ENCODE results near the gene ZDHHC8.

Gene ZDHHC8

GRCh38 chr22:20128902-20129746 is 2.5 kb upstream of the ZDHHC8 start:
- Histone ChIP-seq H3K36me3 (ENCODE audit: control insufficient read depth, low read depth, low read length) (peaks cover 40% of the 10 kb centered on the region), H3K4me1 (ENCODE audit: control insufficient read depth, low read depth, low read length) (no peaks in the 10 kb centered on the region), H3K27ac (ENCODE audit: low read length) (no peak overlapping the region)

GRCh38 chr22:20129747-20130014 is 1.9 kb upstream of the ZDHHC8 start:
- Histone ChIP-seq H3K4me3 (ENCODE audit: low read length) (no peak overlapping the region), H3K9me3 (ENCODE audit: control insufficient read depth, low read depth, low read length) (no peaks in the 10 kb centered on the region), H3K27ac (ENCODE audit: low read length) (no peak overlapping the region), H3K9ac (ENCODE audit: low read length) (no peak overlapping the region), H3K27me3 (ENCODE audit: control insufficient read depth, insufficient read depth, low read length) (no peaks in the 10 kb centered on the region), H3K4me1 (ENCODE audit: control insufficient read depth, low read depth, low read length) (no peaks in the 10 kb centered on the region), H3K36me3 (ENCODE audit: control insufficient read depth, low read depth, low read length) (peaks cover 34% of the 10 kb centered on the region)

More at GRCh38 chr22:20128902-20129746, 2.5 kb upstream of the ZDHHC8 start:
- H3K27me3 ChIP-seq (ENCODE audit: control insufficient read depth, insufficient read depth, low read length) = no peaks in the 10 kb centered on the region
- H3K9me3 ChIP-seq (ENCODE audit: control insufficient read depth, low read depth, low read length) = no peaks in the 10 kb centered on the region
- H3K4me3 ChIP-seq (ENCODE audit: low read length) = no peak overlapping the region
- no peak overlapping the region for H3K9ac ChIP-seq (ENCODE audit: low read length)

- H3K27me3 ChIP-seq (ENCODE audit: control insufficient read depth, insufficient read depth, low read length) = no peaks in the 10 kb centered on the region
- H3K4me3 ChIP-seq (ENCODE audit: low read length) = peak overlapping the region; percentile 55
- peaks cover 28% of the 10 kb centered on the region for H3K36me3 ChIP-seq (ENCODE audit: control insufficient read depth, low read depth, low read length)
- no peaks in the 10 kb centered on the region for H3K4me1 ChIP-seq (ENCODE audit: control insufficient read depth, low read depth, low read length)
- H3K9ac ChIP-seq (ENCODE audit: low read length) = no peak overlapping the region
- H3K27ac ChIP-seq (ENCODE audit: low read length) = no peak overlapping the region
- H3K9me3 ChIP-seq (ENCODE audit: control insufficient read depth, low read depth, low read length) = no peaks in the 10 kb centered on the region
Observed at GRCh38 chr22:20130319-20130718, 1.3 kb upstream of the ZDHHC8 start.

GRCh38 chr22:20130731-20131596 is 640 bp upstream of the ZDHHC8 start:
- Histone ChIP-seq H3K9me3 (ENCODE audit: control insufficient read depth, low read depth, low read length) (no peaks in the 10 kb centered on the region), H3K27ac (ENCODE audit: low read length) (no peak overlapping the region), H3K4me1 (ENCODE audit: control insufficient read depth, low read depth, low read length) (no peaks in the 10 kb centered on the region), H3K27me3 (ENCODE audit: control insufficient read depth, insufficient read depth, low read length) (no peaks in the 10 kb centered on the region), H3K4me3 (ENCODE audit: low read length) (peak overlapping the region; percentile 55), H3K36me3 (ENCODE audit: control insufficient read depth, low read depth, low read length) (peaks cover 22% of the 10 kb centered on the region), H3K9ac (ENCODE audit: low read length) (no peak overlapping the region)

- H3K9ac ChIP-seq (ENCODE audit: low read length) = no peak overlapping the region
- peaks cover 10% of the 10 kb centered on the region for H3K36me3 ChIP-seq (ENCODE audit: control insufficient read depth, low read depth, low read length)
- H3K27ac ChIP-seq (ENCODE audit: low read length) = no peak overlapping the region
- peak overlapping the region; percentile 65 for H3K4me3 ChIP-seq (ENCODE audit: low read length)
- no peaks in the 10 kb centered on the region for H3K27me3 ChIP-seq (ENCODE audit: control insufficient read depth, insufficient read depth, low read length)
- H3K9me3 ChIP-seq (ENCODE audit: control insufficient read depth, low read depth, low read length) = no peaks in the 10 kb centered on the region
- no peaks in the 10 kb centered on the region for H3K4me1 ChIP-seq (ENCODE audit: control insufficient read depth, low read depth, low read length)
Observed at GRCh38 chr22:20131859-20132685, 468 bp downstream of the ZDHHC8 start.

- no peaks in the 10 kb centered on the region for H3K27me3 ChIP-seq (ENCODE audit: control insufficient read depth, insufficient read depth, low read length)
- no peaks in the 10 kb centered on the region for H3K4me1 ChIP-seq (ENCODE audit: control insufficient read depth, low read depth, low read length)
- H3K4me3 ChIP-seq (ENCODE audit: low read length) = peak overlapping the region; percentile 65
- no peak overlapping the region for H3K27ac ChIP-seq (ENCODE audit: low read length)
- H3K9me3 ChIP-seq (ENCODE audit: control insufficient read depth, low read depth, low read length) = no peaks in the 10 kb centered on the region
- H3K9ac ChIP-seq (ENCODE audit: low read length) = no peak overlapping the region
- H3K36me3 ChIP-seq (ENCODE audit: control insufficient read depth, low read depth, low read length) = peaks cover 3% of the 10 kb centered on the region
Observed at GRCh38 chr22:20132686-20133246, 1.2 kb downstream of the ZDHHC8 start.

GRCh38 chr22:20133930-20134549 is 2.4 kb downstream of the ZDHHC8 start:
- H3K36me3 ChIP-seq (ENCODE audit: control insufficient read depth, low read depth, low read length) = no peaks in the 10 kb centered on the region
- H3K4me3 ChIP-seq (ENCODE audit: low read length) = no peak overlapping the region
- no peak overlapping the region for H3K9ac ChIP-seq (ENCODE audit: low read length)
- H3K9me3 ChIP-seq (ENCODE audit: control insufficient read depth, low read depth, low read length) = no peaks in the 10 kb centered on the region
- H3K27ac ChIP-seq (ENCODE audit: low read length) = no peak overlapping the region
- H3K27me3 ChIP-seq (ENCODE audit: control insufficient read depth, insufficient read depth, low read length) = no peaks in the 10 kb centered on the region
- no peaks in the 10 kb centered on the region for H3K4me1 ChIP-seq (ENCODE audit: control insufficient read depth, low read depth, low read length)

GRCh38 chr22:20135265-20135664 is 3.7 kb downstream of the ZDHHC8 start:
- Histone ChIP-seq H3K27me3 (ENCODE audit: control insufficient read depth, insufficient read depth, low read length) (no peaks in the 10 kb centered on the region), H3K36me3 (ENCODE audit: control insufficient read depth, low read depth, low read length) (peaks cover 3% of the 10 kb centered on the region), H3K9ac (ENCODE audit: low read length) (no peak overlapping the region), H3K4me3 (ENCODE audit: low read length) (no peak overlapping the region), H3K9me3 (ENCODE audit: control insufficient read depth, low read depth, low read length) (no peaks in the 10 kb centered on the region), H3K27ac (ENCODE audit: low read length) (no peak overlapping the region), H3K4me1 (ENCODE audit: control insufficient read depth, low read depth, low read length) (no peaks in the 10 kb centered on the region)

GRCh38 chr22:20135806-20136602 is 4.4 kb downstream of the ZDHHC8 start:
- no peak overlapping the region for H3K4me3 ChIP-seq (ENCODE audit: low read length)
- no peaks in the 10 kb centered on the region for H3K9me3 ChIP-seq (ENCODE audit: control insufficient read depth, low read depth, low read length)
- no peaks in the 10 kb centered on the region for H3K27me3 ChIP-seq (ENCODE audit: control insufficient read depth, insufficient read depth, low read length)
- H3K27ac ChIP-seq (ENCODE audit: low read length) = no peak overlapping the region
- no peaks in the 10 kb centered on the region for H3K4me1 ChIP-seq (ENCODE audit: control insufficient read depth, low read depth, low read length)
- H3K36me3 ChIP-seq (ENCODE audit: control insufficient read depth, low read depth, low read length) = peaks cover 3% of the 10 kb centered on the region
- H3K9ac ChIP-seq (ENCODE audit: low read length) = no peak overlapping the region

- Histone ChIP-seq H3K9ac (ENCODE audit: low read length) (no peak overlapping the region), H3K27ac (ENCODE audit: low read length) (no peak overlapping the region), H3K27me3 (ENCODE audit: control insufficient read depth, insufficient read depth, low read length) (no peaks in the 10 kb centered on the region), H3K36me3 (ENCODE audit: control insufficient read depth, low read depth, low read length) (peaks cover 3% of the 10 kb centered on the region), H3K4me1 (ENCODE audit: control insufficient read depth, low read depth, low read length) (no peaks in the 10 kb centered on the region), H3K9me3 (ENCODE audit: control insufficient read depth, low read depth, low read length) (no peaks in the 10 kb centered on the region), H3K4me3 (ENCODE audit: low read length) (no peak overlapping the region)
Observed at GRCh38 chr22:20136603-20136873, 4.9 kb downstream of the ZDHHC8 start.

Data from iPS-18a (cell line).